ENCODE data around the gene AOC1. TPM values are rescaled to one million over a fixed set of nuclear protein-coding genes. Genes with fewer than 3 reads are reported as not detected.

Gene AOC1
- 100 to 1,000 TPM; 249 to 756 (median 606) TPM for total RNA-seq
- long read RNA-seq, donor 1, transcript AOC1-201 (5 exons, 2,649 nt): major isoform, 170 of 331 reads
- long read RNA-seq, donor 1, transcript AOC1-202 (5 exons, 2,453 nt): minor isoform, 14 of 331 reads
- long read RNA-seq, donor 1, partial matches to known transcripts: 137 of 331 reads
- long read RNA-seq, donor 1, other reads (novel, unspliced or antisense): 10 of 331 reads
- long read RNA-seq, donor 2, transcript AOC1-202 (5 exons, 2,453 nt): minor isoform, 17 of 336 reads
- long read RNA-seq, donor 2, transcript AOC1-201 (5 exons, 2,649 nt): major isoform, 220 of 336 reads
- long read RNA-seq, donor 2, partial matches to known transcripts: 94 of 336 reads
- long read RNA-seq, donor 2, other reads (novel, unspliced or antisense): 5 of 336 reads

- no peaks in the 10 kb centered on the region for H3K4me1 ChIP-seq (ENCODE audit: low read depth)
- peak; percentile 99 for ATAC-seq
- peak; percentile 91 to 97 (median 92) for DNase-seq
- no peaks in the 10 kb centered on the region for H3K36me3 ChIP-seq (ENCODE audit: low read depth)
- peak within 1 kb of the TSS; percentile 26 for H3K4me3 ChIP-seq
- H3K9me3 ChIP-seq: no peaks in the 10 kb centered on the region
- TF ChIP-seq CTCF (IDR thresholded peaks at IDR 0.05): no peak
- intact Hi-C loops (cut with DNase I, micrococcal nuclease): no loop called here
Measured at GRCh38 chr7:150852371-150852905, at the start of gene AOC1. TSS of gene AOC1 (plus strand) at chr7:150852517. CDS start at chr7:150856471, 3,954 bp downstream.

- H3K9me3 ChIP-seq: peaks cover 9% of the 10 kb centered on the region
- ATAC-seq (peak; percentile 16), DNase-seq (peak in 2 of 3 donors; percentile 51 to 70)
- no peak overlapping the region for H3K4me3 ChIP-seq
- H3K4me1 ChIP-seq (ENCODE audit: low read depth): peaks cover 15% of the 10 kb centered on the region
- intact Hi-C loops (cut with DNase I, micrococcal nuclease): no loop called here
- no peaks in the 10 kb centered on the region for H3K36me3 ChIP-seq (ENCODE audit: low read depth)
- no peak for TF ChIP-seq CTCF (IDR thresholded peaks at IDR 0.05)
Measured at GRCh38 chr7:150803161-150803860, 49.0 kb upstream of the AOC1 start.

GRCh38 chr7:150804802-150805201 is 47.5 kb upstream of the AOC1 start:
- H3K9me3 ChIP-seq: peaks cover 9% of the 10 kb centered on the region
- H3K4me3 ChIP-seq: no peak overlapping the region
- no peak for TF ChIP-seq CTCF (IDR thresholded peaks at IDR 0.05)
- no peak for ATAC-seq
- intact Hi-C loops (cut with DNase I, micrococcal nuclease): no loop called here
- no peak for DNase-seq
- no peaks in the 10 kb centered on the region for H3K36me3 ChIP-seq (ENCODE audit: low read depth)
- peaks cover 15% of the 10 kb centered on the region for H3K4me1 ChIP-seq (ENCODE audit: low read depth)

DNA sequence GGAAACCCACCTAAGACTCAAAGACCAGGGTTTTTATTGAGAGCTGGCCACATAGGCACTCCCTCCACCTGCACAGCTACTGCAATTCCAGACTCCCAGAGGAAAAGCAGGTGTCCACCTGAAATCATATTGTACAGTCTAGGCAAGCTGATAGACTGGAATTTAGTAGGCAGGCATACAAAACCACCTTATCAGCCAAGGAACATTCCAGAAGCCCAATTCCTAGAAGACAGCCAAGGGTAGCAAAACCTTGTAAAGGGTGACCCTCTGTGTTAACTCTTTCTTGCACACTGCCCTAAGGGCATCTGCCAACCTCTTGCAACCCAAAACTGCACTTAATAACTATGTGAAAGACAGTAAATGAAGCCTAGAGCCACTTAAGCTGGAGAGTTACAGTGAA is 46.5 kb upstream of the AOC1 start:
- ATAC-seq (no peak), DNase-seq (no peak)
- peaks cover 15% of the 10 kb centered on the region for H3K4me1 ChIP-seq (ENCODE audit: low read depth)
- H3K4me3 ChIP-seq: no peak overlapping the region
- no peak for TF ChIP-seq CTCF (IDR thresholded peaks at IDR 0.05)
- peaks cover 13% of the 10 kb centered on the region for H3K9me3 ChIP-seq
- H3K36me3 ChIP-seq (ENCODE audit: low read depth): no peaks in the 10 kb centered on the region
- intact Hi-C loops (cut with DNase I, micrococcal nuclease): no loop called here

- ATAC-seq (no peak), DNase-seq (no peak)
- H3K4me1 ChIP-seq (ENCODE audit: low read depth): peaks cover 14% of the 10 kb centered on the region
- H3K4me3 ChIP-seq: no peak overlapping the region
- intact Hi-C loops (cut with DNase I, micrococcal nuclease): no loop called here
- no peaks in the 10 kb centered on the region for H3K36me3 ChIP-seq (ENCODE audit: low read depth)
- H3K9me3 ChIP-seq: peaks cover 13% of the 10 kb centered on the region
- TF ChIP-seq CTCF (IDR thresholded peaks at IDR 0.05): no peak
Measured at GRCh38 chr7:150806454-150806853, 45.9 kb upstream of the AOC1 start.
